Chondrocyte (in vitro differentiated cells): ENCODE data around the gene TMED6. TPM values are rescaled to one million over a fixed set of nuclear protein-coding genes. Genes with fewer than 3 reads are reported as not detected.

Source experiments
- DNase-seq: peaks from one replicate; pipeline ENCODE4 v3.0.0; 2021; ENCODE audit warnings: mixed read lengths, low spot score
- H3K27ac Mint-ChIP-seq: one replicate; pipeline ENCODE4 v1.8.0; 2021; ENCODE audit warnings: mild to moderate bottlenecking, moderate library complexity, mixed read lengths; ENCODE audit not compliant: unreplicated experiment
- H3K27me3 Mint-ChIP-seq: 2 replicates; pipeline ENCODE4 v1.8.0; 2021; ENCODE audit warnings: low read depth, mixed read lengths
- H3K36me3 Mint-ChIP-seq: 2 replicates; pipeline ENCODE4 v1.8.0; 2021; ENCODE audit warnings: low read depth, mixed read lengths
- H3K4me1 Mint-ChIP-seq: 2 replicates; pipeline ENCODE4 v1.8.0; 2021; ENCODE audit warnings: low read depth, mild to moderate bottlenecking, mixed read lengths
- H3K4me3 Mint-ChIP-seq: one replicate; pipeline ENCODE4 v1.8.0; 2021; ENCODE audit warnings: mild to moderate bottlenecking, moderate library complexity, mixed read lengths; ENCODE audit not compliant: unreplicated experiment
- H3K9me3 Mint-ChIP-seq: 2 replicates; pipeline ENCODE4 v1.8.0; 2021; ENCODE audit warnings: low read depth, mixed read lengths
- CTCF ChIP-seq: fragments of 200-600 bp; sonication (generic); IDR thresholded peaks from 2 replicates; pipeline ENCODE4 v1.5.0; 2021; ENCODE audit warnings: antibody characterized with exemption, mild to moderate bottlenecking, moderate library complexity
- total RNA-seq: library from RNA; stranded (reverse); gene quantifications from 3 replicates; pipeline ENCODE4 v1.2.1, GENCODE V29; 2021

The TMED6 gene
- total RNA-seq, 1 donor from 2014 or later = 0.55 TPM

- no peaks in the 10 kb centered on the region for H3K9me3 Mint-ChIP-seq
- peaks cover 46% of the 10 kb centered on the region for H3K4me1 Mint-ChIP-seq
- H3K27ac Mint-ChIP-seq = no peak overlapping the region
- H3K4me3 Mint-ChIP-seq = no peak overlapping the region
- no peaks in the 10 kb centered on the region for H3K27me3 Mint-ChIP-seq
- H3K36me3 Mint-ChIP-seq = peaks cover 10% of the 10 kb centered on the region
- no peak for DNase-seq
- no peak for TF ChIP-seq CTCF
Observed at GRCh38 chr16:69327585-69328310, 23.8 kb downstream of the TMED6 start.

- Mint-ChIP-seq H3K4me3 (no peak overlapping the region), H3K36me3 (peaks cover 21% of the 10 kb centered on the region), H3K9me3 (no peaks in the 10 kb centered on the region), H3K27me3 (no peaks in the 10 kb centered on the region), H3K4me1 (peaks cover 46% of the 10 kb centered on the region), H3K27ac (peak overlapping the region; percentile 59)
- TF ChIP-seq CTCF = no peak
- peak; percentile 6 for DNase-seq
Observed at GRCh38 chr16:69326172-69326873, 25.3 kb downstream of the TMED6 start.

GRCh38 chr16:69325784-69326171 lies 25.8 kb downstream of the TMED6 start:
- peaks cover 25% of the 10 kb centered on the region for H3K36me3 Mint-ChIP-seq
- TF ChIP-seq CTCF = no peak
- H3K9me3 Mint-ChIP-seq = no peaks in the 10 kb centered on the region
- peak overlapping the region; percentile 59 for H3K27ac Mint-ChIP-seq
- no peaks in the 10 kb centered on the region for H3K27me3 Mint-ChIP-seq
- peaks cover 44% of the 10 kb centered on the region for H3K4me1 Mint-ChIP-seq
- no peak overlapping the region for H3K4me3 Mint-ChIP-seq
- DNase-seq = peak; percentile 41

- Mint-ChIP-seq H3K4me1 (peaks cover 43% of the 10 kb centered on the region), H3K4me3 (no peak overlapping the region), H3K9me3 (no peaks in the 10 kb centered on the region), H3K36me3 (peaks cover 28% of the 10 kb centered on the region), H3K27ac (peak overlapping the region; percentile 17), H3K27me3 (no peaks in the 10 kb centered on the region)
- DNase-seq = peak; percentile 49
- no peak for TF ChIP-seq CTCF
Observed at GRCh38 chr16:69324585-69325253, 26.9 kb downstream of the TMED6 start.

- TF ChIP-seq CTCF = no peak
- Mint-ChIP-seq H3K36me3 (peaks cover 34% of the 10 kb centered on the region), H3K27me3 (no peaks in the 10 kb centered on the region), H3K27ac (no peak overlapping the region), H3K4me1 (peaks cover 37% of the 10 kb centered on the region), H3K9me3 (no peaks in the 10 kb centered on the region), H3K4me3 (no peak overlapping the region)
- DNase-seq = peak; percentile 64
Observed at GRCh38 chr16:69324013-69324531, 27.5 kb downstream of the TMED6 start.
